Upper lobe of left lung (tissue), 6 donors: ENCODE results near the gene CILP2. TPM values are rescaled to one million over a fixed set of nuclear protein-coding genes. Genes with fewer than 3 reads are reported as not detected.
A peak's percentile ranks its signal among the peaks of the same experiment; 100 is the strongest.

Experiments used
- ATAC-seq, 2 donors: fragments of 200-7000 bp; cut with Tn5 transposase; one replicate each; pipeline ENCODE4 v1.9.1; 2022; ENCODE audit warnings: mild to moderate bottlenecking in 2 of 2, moderate library complexity in 2 of 2; ENCODE audit not compliant: low FRiP score in 2 of 2
- DNase-seq, 2 donors: peaks; one replicate each; pipeline ENCODE4 v3.0.0-alpha.2; 2019 to 2020
- H3K27ac ChIP-seq, 4 donors: fragments of 200-600 bp; sonication (generic); one replicate each; pipeline ENCODE4 v1.5.1; 2016 to 2019
- H3K27me3 ChIP-seq, 4 donors: fragments of 200-600 bp; sonication (generic); one replicate each; pipeline ENCODE4 v1.5.1; 2017 to 2019
- H3K36me3 ChIP-seq, 4 donors: fragments of 200-600 bp; sonication (generic); one replicate each; pipeline ENCODE4 v1.5.1; 2016 to 2019
- H3K4me1 ChIP-seq, 4 donors: fragments of 200-600 bp; sonication (generic); one replicate each; pipeline ENCODE4 v1.5.1; 2018 to 2019
- H3K4me3 ChIP-seq, 4 donors: fragments of 200-600 bp; sonication (generic); one replicate each; pipeline ENCODE4 v1.5.1; 2017 to 2019; ENCODE audit warnings: mild to moderate bottlenecking in 2 of 4, moderate library complexity in 1 of 4
- H3K9me3 ChIP-seq, 4 donors: fragments of 200-600 bp; sonication (generic); one replicate each; pipeline ENCODE4 v1.5.1; 2018 to 2019
- CTCF ChIP-seq, 6 experiments: fragments of 450-650 bp in 4 of 6; fragments of 200-600 bp in 2 of 6; sonication (generic) in 2 of 6; IDR thresholded peaks; one replicate each; pipeline ENCODE4 v1.5.1; 2016 to 2019; ENCODE audit warnings: antibody characterized with exemption in 6 of 6
- EP300 ChIP-seq, 4 donors: sonication (generic); formaldehyde crosslinking; IDR thresholded peaks; one replicate each; pipeline ENCODE4 v1.5.1; 2017; ENCODE audit warnings: antibody characterized with exemption in 4 of 4, control low read depth in 2 of 4
- POLR2A ChIP-seq, 4 donors: fragments of 450-650 bp; IDR thresholded peaks; one replicate each; pipeline ENCODE4 v1.5.1; 2016 to 2017; ENCODE audit warnings: antibody characterized with exemption in 4 of 4, mild to moderate bottlenecking in 2 of 4
- POLR2AphosphoS5 ChIP-seq, 2 donors: sonication (generic); formaldehyde crosslinking; IDR thresholded peaks; one replicate each; pipeline ENCODE4 v1.5.1; 2017; ENCODE audit warnings: antibody characterized with exemption in 2 of 2
- WGBS, 2 donors: methylation state at CpG; one replicate each; pipeline ENCODE4 v1.1.5; 2017 to 2018; 5-methylcytosine and 5-hydroxymethylcytosine counted together
- total RNA-seq, 6 donors: library from RNA; depleted of rRNA in 4 of 6; stranded (reverse); fragments of >200 nt in 4 of 6; gene quantifications; one replicate each; pipeline versions ENCODE4 v1.1.0 to v1.2.1, GENCODE V29; 2016 to 2021
- donor health status: DM: no; HTN: no; CAD: no; lungs with moderate emphysema.
- donor health status: DM: no; HTN: yes; CAD: no; lungs with severe emphysema.

CILP2 gene
- total RNA-seq, 6 donors from 2014 or later, result 0.14 to 0.37 TPM; not detected in 4

GRCh38 chr19:19514215-19514657 lies 23.8 kb upstream of the CILP2 start:
- Histone ChIP-seq H3K27me3 (no peaks in the 10 kb centered on the region), H3K4me3 (peak overlapping the region in 2 of 4 donors; percentile 13 to 27), H3K27ac (no peak overlapping the region), H3K9me3 (no peaks in the 10 kb centered on the region), H3K4me1 (peaks cover 12 to 38% (median 21%) of the 10 kb centered on the region in 4 donors), H3K36me3 (peaks cover 0 to 2% (median 2%) of the 10 kb centered on the region in 4 donors)
- no peak for TF ChIP-seq CTCF (IDR thresholded peaks at IDR 0.05)
- TF ChIP-seq POLR2A (IDR thresholded peaks at IDR 0.05), result peak in 1 of 4 donors; percentile 7
- ATAC-seq (peak in 1 of 2 donors; percentile 34), DNase-seq (peak in 1 of 2 donors; percentile 90)
- 45 to 49% methylated on average over 35 to 45 of the region's 46 CpGs for WGBS, 2 donors

GRCh38 chr19:19514881-19515641 lies 23.0 kb upstream of the CILP2 start, which contains the start of gene TSSK6:
Gene TSSK6 (minus strand): TSS chr19:19515548. CDS start chr19:19515427, 121 bp downstream.
- Histone ChIP-seq H3K36me3 (peaks cover 0 to 10% (median 7%) of the 10 kb centered on the region in 4 donors), H3K4me3 (peak within 1 kb of the TSS; percentile 66 to 86 (median 78)), H3K9me3 (no peaks in the 10 kb centered on the region), H3K4me1 (peaks cover 12 to 43% (median 21%) of the 10 kb centered on the region in 4 donors), H3K27me3 (no peaks in the 10 kb centered on the region), H3K27ac (peak within 1 kb of the TSS; percentile 83 to 90 (median 88))
- 87 to 89% methylated on average over 55 to 72 of the region's 74 CpGs for WGBS, 2 donors
- no peak for TF ChIP-seq EP300 (IDR thresholded peaks at IDR 0.05)
- TF ChIP-seq POLR2AphosphoS5 (IDR thresholded peaks at IDR 0.05), result no peak
- no peak for TF ChIP-seq POLR2A (IDR thresholded peaks at IDR 0.05)
- TF ChIP-seq CTCF (IDR thresholded peaks at IDR 0.05), result no peak
- DNase-seq, result peak in 1 of 2 donors; percentile 86
- ATAC-seq, result no peak

GRCh38 chr19:19515642-19516519 lies 22.2 kb upstream of the CILP2 start, which contains the start of gene NDUFA13:
Gene NDUFA13 (plus strand): TSS chr19:19516225. CDS start chr19:19516239, 14 bp downstream.
- 9 to 17% methylated on average over 17 to 35 of the region's 61 CpGs for WGBS, 2 donors
- Histone ChIP-seq H3K9me3 (no peaks in the 10 kb centered on the region), H3K4me1 (peaks cover 12 to 43% (median 21%) of the 10 kb centered on the region in 4 donors), H3K4me3 (peak within 1 kb of the TSS; percentile 66 to 86 (median 78)), H3K27me3 (no peaks in the 10 kb centered on the region), H3K36me3 (peaks cover 0 to 17% (median 10%) of the 10 kb centered on the region in 4 donors), H3K27ac (peak within 1 kb of the TSS; percentile 83 to 90 (median 88))
- peak; percentile 90 to 92 for DNase-seq
- TF ChIP-seq EP300 (IDR thresholded peaks at IDR 0.05) (peak in 1 of 4 donors; percentile 99), CTCF (IDR thresholded peaks at IDR 0.05) (peak in 2 of 6 experiments; percentile 5 to 24), POLR2A (IDR thresholded peaks at IDR 0.05) (peak in 3 of 4 donors; percentile 46 to 87 (median 64)), POLR2AphosphoS5 (IDR thresholded peaks at IDR 0.05) (peak; percentile 100)
- ATAC-seq, result peak; percentile 94 to 98

- H3K27me3 ChIP-seq, result no peaks in the 10 kb centered on the region
- no peak overlapping the region for H3K27ac ChIP-seq
- DNase-seq (no peak), ATAC-seq (no peak)
- peaks cover 12 to 43% (median 21%) of the 10 kb centered on the region in 4 donors for H3K4me1 ChIP-seq
- TF ChIP-seq CTCF (IDR thresholded peaks at IDR 0.05), result no peak
- TF ChIP-seq POLR2AphosphoS5 (IDR thresholded peaks at IDR 0.05), result no peak
- no peak for TF ChIP-seq POLR2A (IDR thresholded peaks at IDR 0.05)
- no peak for TF ChIP-seq EP300 (IDR thresholded peaks at IDR 0.05)
- 88 to 93% methylated on average over 10 of the region's 10 CpGs for WGBS, 2 donors
- no peaks in the 10 kb centered on the region for H3K9me3 ChIP-seq
- H3K4me3 ChIP-seq, result peak overlapping the region in 1 of 4 donors; percentile 86
- peaks cover 0 to 17% (median 10%) of the 10 kb centered on the region in 4 donors for H3K36me3 ChIP-seq
These were observed 20.8 kb upstream of the CILP2 start for GRCh38 chr19:19517235-19517619.
